GM18868 (cell line): ENCODE results near the gene ZNF611.
"Not testable (repeated sequence)": the region's sequence is repeated elsewhere in the genome, so short reads cannot be mapped to it uniquely, and the experiment has no call there.

Experiments used
- ATAC-seq: cut with Tn5 transposase; IDR thresholded peaks from one replicate; pipeline ENCODE4 v1.9.1; 2021; ENCODE audit warnings: mild to moderate bottlenecking, moderate library complexity; ENCODE audit not compliant: unreplicated experiment

The ZNF611 gene

GRCh38 chr19:52687684-52688083 is 47.2 kb downstream of the ZNF611 start:
- no peak for ATAC-seq

GRCh38 chr19:52685811-52686210 is 49.0 kb downstream of the ZNF611 start:
- ATAC-seq, result no peak

- not testable (repeated sequence) for ATAC-seq
Measured at GRCh38 chr19:52681216-52681615, 53.6 kb downstream of the ZNF611 start.

- no peak for ATAC-seq
Measured at GRCh38 chr19:52679598-52679997, 55.2 kb downstream of the ZNF611 start.

- ATAC-seq, result not testable (repeated sequence)
Measured at GRCh38 chr19:52675239-52675638, 59.6 kb downstream of the ZNF611 start.

- ATAC-seq, result no peak
Measured at GRCh38 chr19:52673014-52673413, 61.8 kb downstream of the ZNF611 start.

GRCh38 chr19:52670046-52670445 is 64.8 kb downstream of the ZNF611 start:
- ATAC-seq, result no peak

GRCh38 chr19:52669586-52669985 is 65.3 kb downstream of the ZNF611 start:
- ATAC-seq, result no peak

GRCh38 chr19:52667972-52668371 is 66.9 kb downstream of the ZNF611 start:
- no peak for ATAC-seq

- no peak for ATAC-seq
Measured at GRCh38 chr19:52666506-52666905, 68.3 kb downstream of the ZNF611 start.

GRCh38 chr19:52665529-52665928 is 69.3 kb downstream of the ZNF611 start:
- ATAC-seq, result no peak

GRCh38 chr19:52665027-52665426 is 69.8 kb downstream of the ZNF611 start:
- no peak for ATAC-seq

GRCh38 chr19:52664461-52664860 is 70.4 kb downstream of the ZNF611 start:
- no peak for ATAC-seq

GRCh38 chr19:52662631-52663030 is 72.2 kb downstream of the ZNF611 start:
- no peak for ATAC-seq

GRCh38 chr19:52660981-52661380 is 73.9 kb downstream of the ZNF611 start:
- ATAC-seq, result no peak

GRCh38 chr19:52659013-52659412 is 75.8 kb downstream of the ZNF611 start:
- no peak for ATAC-seq

GRCh38 chr19:52658595-52658994 is 76.2 kb downstream of the ZNF611 start:
- ATAC-seq, result no peak

- ATAC-seq, result no peak
Measured at GRCh38 chr19:52653161-52653560, 81.7 kb downstream of the ZNF611 start.
